HG03558 (cell line): ENCODE measurements around the gene SETBP1.

Experiments
- ATAC-seq: cut with Tn5 transposase; IDR thresholded peaks from one replicate; pipeline ENCODE4 v1.9.1; 2021; ENCODE audit warnings: moderate number of reproducible peaks; ENCODE audit not compliant: unreplicated experiment; ENCODE audit errors: extremely low read depth

The SETBP1 gene

GRCh38 chr18:44833786-44834185 lies 153.1 kb downstream of the SETBP1 start:
- no peak for ATAC-seq

GRCh38 chr18:44834867-44835469 lies 154.3 kb downstream of the SETBP1 start:
- no peak for ATAC-seq

- ATAC-seq, result no peak
Observed at GRCh38 chr18:44835703-44836102, 155.0 kb downstream of the SETBP1 start.

- no peak for ATAC-seq
Observed at GRCh38 chr18:44836263-44836662, 155.6 kb downstream of the SETBP1 start.

- ATAC-seq, result no peak
Observed at GRCh38 chr18:44837482-44838180, 156.9 kb downstream of the SETBP1 start.

- ATAC-seq, result peak; percentile 94
Observed at GRCh38 chr18:44838971-44839666, 158.4 kb downstream of the SETBP1 start.

- no peak for ATAC-seq
Observed at GRCh38 chr18:44840058-44840790, 159.5 kb downstream of the SETBP1 start.

GRCh38 chr18:44841221-44841620 lies 160.5 kb downstream of the SETBP1 start:
- ATAC-seq, result no peak

GRCh38 chr18:44841752-44842587 lies 161.3 kb downstream of the SETBP1 start:
- no peak for ATAC-seq

GRCh38 chr18:44842588-44843412 lies 162.1 kb downstream of the SETBP1 start:
- no peak for ATAC-seq

GRCh38 chr18:44844486-44844885 lies 163.8 kb downstream of the SETBP1 start:
- ATAC-seq, result no peak

GRCh38 chr18:44846450-44846849 lies 165.8 kb downstream of the SETBP1 start:
- ATAC-seq, result no peak

- no peak for ATAC-seq
Observed at GRCh38 chr18:44848644-44849335, 168.1 kb downstream of the SETBP1 start.

- ATAC-seq, result no peak
Observed at GRCh38 chr18:44849361-44849760, 168.7 kb downstream of the SETBP1 start.

GRCh38 chr18:44850001-44850400 lies 169.3 kb downstream of the SETBP1 start:
- ATAC-seq, result no peak

- no peak for ATAC-seq
Observed at GRCh38 chr18:44851856-44852621, 171.4 kb downstream of the SETBP1 start.

GRCh38 chr18:44852818-44853217 lies 172.1 kb downstream of the SETBP1 start:
- ATAC-seq, result no peak

- ATAC-seq, result no peak
Observed at GRCh38 chr18:44853430-44853829, 172.7 kb downstream of the SETBP1 start.
